Vagina (tissue), 2 donors: Measurements from ENCODE around the gene MSI2. TPM values are rescaled to one million over a fixed set of nuclear protein-coding genes. Genes with fewer than 3 reads are reported as not detected.

Experiments
- DNase-seq, 2 donors: peaks; one replicate each; pipeline ENCODE4 v3.0.0-alpha.2; 2017; ENCODE audit errors: extremely low spot score in 2 of 2
- H3K27ac ChIP-seq: fragments of 200-600 bp; sonication (generic); one replicate; pipeline ENCODE4 v1.5.1; 2019
- H3K27me3 ChIP-seq: fragments of 200-600 bp; sonication (generic); one replicate; pipeline ENCODE4 v1.5.1; 2019
- H3K36me3 ChIP-seq, 2 donors: fragments of 200-600 bp; sonication (generic); one replicate each; pipeline ENCODE4 v1.5.1; 2017 to 2019
- H3K4me1 ChIP-seq: fragments of 200-600 bp; sonication (generic); one replicate; pipeline ENCODE4 v1.5.1; 2019
- H3K4me3 ChIP-seq, 2 donors: fragments of 200-600 bp; sonication (generic); 1 replicate in 1 of 2; 2 replicates in 1 of 2; pipeline ENCODE4 v1.5.1; 2016 to 2019
- H3K9me3 ChIP-seq: fragments of 200-600 bp; sonication (generic); one replicate; pipeline ENCODE4 v1.5.1; 2019
- POLR2A ChIP-seq, 2 donors: fragments of 450-650 bp; IDR thresholded peaks; one replicate each; pipeline ENCODE4 v1.6.1; 2017; ENCODE audit warnings: antibody characterized with exemption in 2 of 2, mild to moderate bottlenecking in 2 of 2, moderate library complexity in 2 of 2
- POLR2AphosphoS5 ChIP-seq, 2 donors: sonication (generic); formaldehyde crosslinking; IDR thresholded peaks; one replicate each; pipeline ENCODE4 v1.9.0; 2017; ENCODE audit warnings: antibody characterized with exemption in 2 of 2, mild to moderate bottlenecking in 2 of 2, low read depth in 1 of 2; ENCODE audit not compliant: insufficient read depth in 1 of 2
- intact Hi-C: fragments of 100-400 bp; cut with DNase I; formaldehyde crosslinking; loops from one replicate; pipeline ENCODE4 v1.15.1; 2023
- total RNA-seq: library from RNA; depleted of rRNA; stranded (reverse); fragments of >200 nt; gene quantifications from one replicate; pipeline ENCODE4 v1.2.3, GENCODE V29; 2016
- TF ChIP-seq, protein P1 (sequence below), 3 experiments: fragments of 450-650 bp in 2 of 3; fragments of 200-600 bp in 1 of 3; sonication (generic) in 1 of 3; IDR thresholded peaks; one replicate each; pipeline ENCODE4 v1.5.1; 2017 to 2019; ENCODE audit warnings: antibody characterized with exemption in 3 of 3, mild to moderate bottlenecking in 2 of 3, moderate library complexity in 2 of 3

The MSI2 gene
- total RNA-seq, 1 donor from 2014 or later, result 27.3 TPM

GRCh38 chr17:57458718-57459285 lies 202.5 kb downstream of the MSI2 start:
- TF ChIP-seq POLR2A (IDR thresholded peaks at IDR 0.05) (no peak), POLR2AphosphoS5 (IDR thresholded peaks at IDR 0.05; ENCODE audit: insufficient read depth in 1 of 2, low read depth in 1 of 2) (no peak)
- TF ChIP-seq, protein P1, sequence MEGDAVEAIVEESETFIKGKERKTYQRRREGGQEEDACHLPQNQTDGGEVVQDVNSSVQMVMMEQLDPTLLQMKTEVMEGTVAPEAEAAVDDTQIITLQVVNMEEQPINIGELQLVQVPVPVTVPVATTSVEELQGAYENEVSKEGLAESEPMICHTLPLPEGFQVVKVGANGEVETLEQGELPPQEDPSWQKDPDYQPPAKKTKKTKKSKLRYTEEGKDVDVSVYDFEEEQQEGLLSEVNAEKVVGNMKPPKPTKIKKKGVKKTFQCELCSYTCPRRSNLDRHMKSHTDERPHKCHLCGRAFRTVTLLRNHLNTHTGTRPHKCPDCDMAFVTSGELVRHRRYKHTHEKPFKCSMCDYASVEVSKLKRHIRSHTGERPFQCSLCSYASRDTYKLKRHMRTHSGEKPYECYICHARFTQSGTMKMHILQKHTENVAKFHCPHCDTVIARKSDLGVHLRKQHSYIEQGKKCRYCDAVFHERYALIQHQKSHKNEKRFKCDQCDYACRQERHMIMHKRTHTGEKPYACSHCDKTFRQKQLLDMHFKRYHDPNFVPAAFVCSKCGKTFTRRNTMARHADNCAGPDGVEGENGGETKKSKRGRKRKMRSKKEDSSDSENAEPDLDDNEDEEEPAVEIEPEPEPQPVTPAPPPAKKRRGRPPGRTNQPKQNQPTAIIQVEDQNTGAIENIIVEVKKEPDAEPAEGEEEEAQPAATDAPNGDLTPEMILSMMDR (IDR thresholded peaks at IDR 0.05), result no peak
- Histone ChIP-seq H3K4me1 (peaks cover 4% of the 10 kb centered on the region), H3K36me3 (no peaks in the 10 kb centered on the region), H3K27me3 (no peaks in the 10 kb centered on the region), H3K27ac (no peak overlapping the region), H3K9me3 (no peaks in the 10 kb centered on the region), H3K4me3 (no peak overlapping the region)
- DNase-seq, result no peak
- intact Hi-C loops, result no loop called here

GRCh38 chr17:57459286-57459915 lies 203.1 kb downstream of the MSI2 start:
- H3K27ac ChIP-seq, result no peak overlapping the region
- no peaks in the 10 kb centered on the region for H3K36me3 ChIP-seq
- intact Hi-C loops, result no loop called here
- no peaks in the 10 kb centered on the region for H3K27me3 ChIP-seq
- TF ChIP-seq, protein P1 (IDR thresholded peaks at IDR 0.05), result no peak
- TF ChIP-seq POLR2A (IDR thresholded peaks at IDR 0.05), result no peak
- TF ChIP-seq POLR2AphosphoS5 (IDR thresholded peaks at IDR 0.05; ENCODE audit: insufficient read depth in 1 of 2, low read depth in 1 of 2), result no peak
- no peak for DNase-seq
- H3K4me3 ChIP-seq, result no peak overlapping the region
- peaks cover 4% of the 10 kb centered on the region for H3K4me1 ChIP-seq
- no peaks in the 10 kb centered on the region for H3K9me3 ChIP-seq

GRCh38 chr17:57461082-57461481 lies 204.8 kb downstream of the MSI2 start:
- Histone ChIP-seq H3K4me3 (no peak overlapping the region), H3K4me1 (peaks cover 4% of the 10 kb centered on the region), H3K27me3 (no peaks in the 10 kb centered on the region), H3K27ac (no peak overlapping the region), H3K36me3 (no peaks in the 10 kb centered on the region), H3K9me3 (no peaks in the 10 kb centered on the region)
- TF ChIP-seq, protein P1 (IDR thresholded peaks at IDR 0.05), result no peak
- TF ChIP-seq POLR2A (IDR thresholded peaks at IDR 0.05) (no peak), POLR2AphosphoS5 (IDR thresholded peaks at IDR 0.05; ENCODE audit: insufficient read depth in 1 of 2, low read depth in 1 of 2) (no peak)
- no peak for DNase-seq
- intact Hi-C loops, result no loop called here

GRCh38 chr17:57462007-57462579 lies 205.8 kb downstream of the MSI2 start:
- no peaks in the 10 kb centered on the region for H3K36me3 ChIP-seq
- no peak for DNase-seq
- H3K4me1 ChIP-seq, result peaks cover 4% of the 10 kb centered on the region
- no peak overlapping the region for H3K27ac ChIP-seq
- no peak for TF ChIP-seq POLR2AphosphoS5 (IDR thresholded peaks at IDR 0.05; ENCODE audit: insufficient read depth in 1 of 2, low read depth in 1 of 2)
- TF ChIP-seq POLR2A (IDR thresholded peaks at IDR 0.05), result no peak
- TF ChIP-seq, protein P1 (IDR thresholded peaks at IDR 0.05), result no peak
- intact Hi-C loops, result no loop called here
- H3K9me3 ChIP-seq, result no peaks in the 10 kb centered on the region
- H3K4me3 ChIP-seq, result no peak overlapping the region
- H3K27me3 ChIP-seq, result no peaks in the 10 kb centered on the region
